OCI-LY7 (cell line): Measurements from ENCODE around the gene MAPK13. TPM values are rescaled to one million over a fixed set of nuclear protein-coding genes. Genes with fewer than 3 reads are reported as not detected.

Experiments
- BruUV-seq: library from RNA; stranded (reverse); fragments of 400-500 nt; replicated peaks from 2 replicates; lab custom pipeline; 2021; lab: Mats Ljungman, UMichigan
- CTCF ChIA-PET: fragments of 300-600 bp; sonication (Branson Sonifier 250); formaldehyde crosslinking; loops from one replicate; lab custom pipeline; 2022; ENCODE audit warnings: antibody characterized with exemption; ENCODE audit not compliant: unreplicated experiment; lab: Charles Lee
- POLR2A ChIA-PET: fragments of 300-600 bp; sonication (Branson Sonifier 250); formaldehyde crosslinking; loops from one replicate; lab custom pipeline; 2022; ENCODE audit warnings: antibody characterized with exemption; lab: Charles Lee
- DNase-seq: peaks from one replicate; pipeline ENCODE4 v3.0.0-alpha.2; 2015; ENCODE audit warnings: low spot score
- H2AFZ ChIP-seq: fragments of 200-600 bp; sonication (generic), shearing (Covaris generic); 2 replicates; pipeline ENCODE4 v1.6.1; 2014; ENCODE audit warnings: mild to moderate bottlenecking, antibody characterized with exemption, low read length, moderate library complexity
- H3K27ac ChIP-seq: fragments of 200-600 bp; sonication (generic); 2 replicates; pipeline ENCODE4 v1.5.1; 2014; ENCODE audit warnings: mixed run types, low read depth, mild to moderate bottlenecking, moderate library complexity, low read length, inconsistent platforms; ENCODE audit not compliant: poor library complexity, severe bottlenecking
- H3K36me3 ChIP-seq: fragments of 200-600 bp; sonication (generic); 2 replicates; pipeline ENCODE4 v1.6.1; 2014; ENCODE audit warnings: mild to moderate bottlenecking, antibody characterized with exemption, low read length, moderate library complexity, mixed read lengths; ENCODE audit not compliant: insufficient read depth
- H3K4me1 ChIP-seq: fragments of 200-600 bp; sonication (generic); 2 replicates; pipeline ENCODE4 v1.5.1; 2014; ENCODE audit warnings: mild to moderate bottlenecking, low read length; ENCODE audit not compliant: insufficient read depth, poor library complexity, severe bottlenecking
- H3K4me2 ChIP-seq: fragments of 200-600 bp; sonication (generic); 2 replicates; pipeline ENCODE4 v1.6.1; 2014; ENCODE audit warnings: mild to moderate bottlenecking, low read length
- H3K4me3 ChIP-seq: fragments of 200-600 bp; sonication (generic); 2 replicates; pipeline ENCODE4 v1.5.1; 2014; ENCODE audit warnings: mild to moderate bottlenecking, low read depth, low read length; ENCODE audit not compliant: poor library complexity, severe bottlenecking
- H3K79me2 ChIP-seq: fragments of 200-600 bp; sonication (generic); 2 replicates; pipeline ENCODE4 v1.6.1; 2016; ENCODE audit warnings: low read depth, mild to moderate bottlenecking, low read length, moderate library complexity, mixed read lengths; ENCODE audit not compliant: insufficient read depth
- H3K9me2 ChIP-seq: fragments of 200-600 bp; sonication (generic); 2 replicates; pipeline ENCODE4 v1.6.1; 2016; ENCODE audit warnings: mild to moderate bottlenecking, low read length, mixed read lengths; ENCODE audit not compliant: insufficient read depth
- H3K9me3 ChIP-seq: fragments of 200-600 bp; sonication (generic); 2 replicates; pipeline ENCODE4 v1.6.1; 2014; ENCODE audit warnings: mild to moderate bottlenecking, mixed run types, low read length, mixed read lengths
- H4K20me1 ChIP-seq: fragments of 200-600 bp; sonication (generic); 2 replicates; pipeline ENCODE4 v1.6.1; 2014; ENCODE audit warnings: mild to moderate bottlenecking, antibody characterized with exemption, low read length, moderate library complexity, mixed read lengths; ENCODE audit not compliant: insufficient read depth
- CTCF ChIP-seq: fragments of 200-600 bp; sonication (generic); conservative IDR thresholded peaks from 2 replicates; pipeline ENCODE4 v1.5.1; 2014; ENCODE audit warnings: mild to moderate bottlenecking, antibody characterized with exemption, low read length, moderate library complexity, mixed read lengths
- EZH2phosphoT487 ChIP-seq: fragments of 200-600 bp; sonication (generic); IDR thresholded peaks from 2 replicates; pipeline ENCODE4 v1.6.1; 2018; ENCODE audit warnings: low read depth, borderline replicate concordance, mild to moderate bottlenecking, mixed run types, antibody characterized with exemption, low read length, moderate library complexity, mixed read lengths
- intact Hi-C: fragments of 100-400 bp; cut with micrococcal nuclease; formaldehyde crosslinking; loops from one replicate; pipeline ENCODE4 v1.10.0; 2022; ENCODE audit not compliant: unreplicated experiment
- total RNA-seq, 2 experiments: library from RNA; depleted of rRNA in 1 of 2; stranded (reverse); fragments of >200 nt in 1 of 2; shearing (Covaris generic) in 1 of 2; gene quantifications; 2 replicates each; pipeline ENCODE4 v1.2.3, GENCODE V29; 2014 to 2022

Gene MAPK13
- total RNA-seq, 2 experiments from 2014 or later: 0.88 to 1.8 TPM

- Histone ChIP-seq H3K9me3 (no peaks in the 10 kb centered on the region), H3K4me3 (no peak overlapping the region), H4K20me1 (no peaks in the 10 kb centered on the region), H3K27ac (no peak overlapping the region), H2AFZ (no peak overlapping the region), H3K79me2 (no peaks in the 10 kb centered on the region), H3K36me3 (peaks cover 31% of the 10 kb centered on the region; the same call in 1 of the 2 replicates), H3K9me2 (no peaks in the 10 kb centered on the region), H3K4me1 (peaks cover 8% of the 10 kb centered on the region), H3K4me2 (no peak overlapping the region)
- POLR2A ChIA-PET: interaction anchor here (0.6 to 2.1 kb wide), 8 partner anchors 9 to 302 kb away, joined by 3 to 9 read pairs (median 4); partner anchors contain the start of gene MAPK14
- intact Hi-C loops: loop anchor here (1.0 kb wide), 1 partner anchor 68 kb away; the partner anchor contains the start of gene MAPK14
- peak; percentile 57; the same call in 1 of the 2 replicates for TF ChIP-seq CTCF
- no peak for TF ChIP-seq EZH2phosphoT487
- BruUV-seq: no TSS peak
- DNase-seq: no peak
- CTCF ChIA-PET: interaction anchor here (0.6 to 1.6 kb wide), 6 partner anchors 8 to 66 kb away, joined by 3 to 6 read pairs (median 4); no protein-coding TSS in a partner anchor
Measured at GRCh38 chr6:36095497-36096391, 34.6 kb upstream of the MAPK13 start.

- ChIA-PET CTCF (no interaction called here), POLR2A (no interaction called here)
- Histone ChIP-seq H3K4me1 (peaks cover 8% of the 10 kb centered on the region), H3K36me3 (peaks cover 34% of the 10 kb centered on the region; the same call in 1 of the 2 replicates), H3K9me3 (no peaks in the 10 kb centered on the region), H3K79me2 (no peaks in the 10 kb centered on the region), H3K27ac (no peak overlapping the region), H3K4me2 (no peak overlapping the region), H3K4me3 (no peak overlapping the region), H3K9me2 (no peaks in the 10 kb centered on the region), H2AFZ (no peak overlapping the region), H4K20me1 (no peaks in the 10 kb centered on the region)
- DNase-seq: no peak
- BruUV-seq: no TSS peak
- TF ChIP-seq CTCF (no peak), EZH2phosphoT487 (no peak)
- intact Hi-C loops: no loop called here
Measured at GRCh38 chr6:36098253-36098919, 31.9 kb upstream of the MAPK13 start.
